Dermis microvascular lymphatic vessel endothelial cell (primary cell): ENCODE measurements around the gene GNPTG. TPM values are rescaled to one million over a fixed set of nuclear protein-coding genes. Genes with fewer than 3 reads are reported as not detected.
"Not testable (repeated sequence)": the region's sequence is repeated elsewhere in the genome, so short reads cannot be mapped to it uniquely, and the experiment has no call there.

ENCODE experiments used
- DNase-seq, 2 donors: peaks; one replicate each; pipeline versions ENCODE4 v3.0.0 to v3.0.0-alpha.2; 2010; ENCODE audit warnings: low read depth in 2 of 2
- total RNA-seq: library from RNA; depleted of rRNA; stranded (reverse); fragments of >200 nt; gene quantifications from 2 replicates; pipeline ENCODE4 v1.2.1, GENCODE V29; 2014

GNPTG gene
- total RNA-seq, 1 donor from 2014 or later: 16.8 TPM

DNA sequence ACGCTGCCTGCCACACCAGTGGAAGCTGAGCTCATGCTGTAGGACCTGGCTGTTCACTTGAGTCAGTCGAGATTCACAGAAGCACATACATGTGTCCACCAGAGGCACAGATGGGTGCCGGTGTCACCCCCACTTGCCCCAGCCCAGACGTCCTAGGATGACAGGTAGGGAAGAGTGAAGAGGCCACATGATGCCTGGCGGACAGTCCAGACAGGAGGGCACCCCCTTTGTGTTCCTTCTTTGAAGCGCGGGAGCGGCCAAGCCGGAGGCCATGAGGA, 33.5 kb upstream of the GNPTG start:
- no peak for DNase-seq

DNA sequence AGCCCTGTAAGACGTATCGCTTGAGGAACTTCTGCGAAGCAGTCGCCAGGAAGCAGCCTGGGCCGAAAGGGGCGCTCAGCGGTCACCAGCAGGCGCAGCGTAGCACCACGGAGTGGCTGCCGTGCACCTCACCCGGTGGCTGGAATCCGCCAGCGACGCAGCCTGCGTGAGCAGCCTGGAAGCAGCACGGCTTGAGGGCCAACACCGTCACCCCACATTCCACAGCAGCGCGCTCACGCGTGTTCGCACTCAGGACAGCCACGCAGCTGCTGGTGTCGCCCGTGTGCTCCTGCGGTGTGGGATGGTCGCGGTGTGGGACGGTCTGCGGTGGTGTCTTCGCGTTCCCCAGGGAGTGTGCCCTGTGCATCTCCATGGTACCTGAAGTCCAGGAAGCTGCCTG, 32.7 kb upstream of the GNPTG start:
- DNase-seq: no peak

DNA sequence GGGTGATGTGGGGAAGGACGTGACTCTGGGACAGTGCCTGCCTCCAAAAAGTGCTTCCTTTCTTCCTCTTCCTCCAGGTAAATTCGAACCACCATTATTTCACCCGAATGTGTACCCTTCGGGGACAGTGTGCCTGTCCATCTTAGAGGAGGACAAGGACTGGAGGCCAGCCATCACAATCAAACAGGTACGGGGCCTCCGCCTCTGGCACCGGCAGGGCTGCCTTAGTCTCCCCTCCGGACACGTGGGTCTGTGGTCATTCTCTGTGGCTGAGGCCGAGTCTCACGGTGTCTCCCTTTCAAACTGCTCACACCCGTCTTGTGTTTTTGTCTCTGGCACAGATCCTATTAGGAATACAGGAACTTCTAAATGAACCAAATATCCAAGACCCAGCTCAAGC, 31.6 kb upstream of the GNPTG start:
- DNase-seq: no peak

DNA sequence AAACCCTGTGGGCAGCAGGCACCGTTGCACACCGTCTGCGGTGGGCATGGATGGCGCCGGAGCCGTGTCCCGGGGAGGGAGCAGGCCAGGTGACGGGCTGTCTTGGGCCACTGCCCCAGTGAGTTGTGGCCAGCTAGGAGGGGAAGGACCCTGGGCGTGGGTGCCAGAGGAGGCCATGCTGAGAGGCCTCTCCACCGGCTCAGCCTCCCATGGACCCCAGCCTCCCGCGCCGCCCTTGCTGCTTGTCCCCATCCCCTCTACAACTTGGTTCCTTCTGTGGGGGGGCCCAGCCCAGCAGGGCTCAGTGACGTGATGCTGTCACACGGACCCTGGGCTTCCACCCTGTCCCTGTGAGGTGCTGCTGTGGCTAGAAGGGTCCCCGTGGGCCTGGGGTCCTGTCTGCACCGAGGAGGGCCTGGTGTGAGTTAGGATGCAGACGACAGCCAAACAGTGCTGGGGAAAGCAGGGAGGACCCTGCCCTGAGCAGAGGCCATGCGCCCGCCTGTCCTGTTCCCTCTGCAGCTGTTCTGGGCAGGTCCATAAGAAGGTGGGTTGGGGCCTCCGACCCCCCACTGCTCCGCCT, 31.0 kb upstream of the GNPTG start:
- no peak for DNase-seq

DNA sequence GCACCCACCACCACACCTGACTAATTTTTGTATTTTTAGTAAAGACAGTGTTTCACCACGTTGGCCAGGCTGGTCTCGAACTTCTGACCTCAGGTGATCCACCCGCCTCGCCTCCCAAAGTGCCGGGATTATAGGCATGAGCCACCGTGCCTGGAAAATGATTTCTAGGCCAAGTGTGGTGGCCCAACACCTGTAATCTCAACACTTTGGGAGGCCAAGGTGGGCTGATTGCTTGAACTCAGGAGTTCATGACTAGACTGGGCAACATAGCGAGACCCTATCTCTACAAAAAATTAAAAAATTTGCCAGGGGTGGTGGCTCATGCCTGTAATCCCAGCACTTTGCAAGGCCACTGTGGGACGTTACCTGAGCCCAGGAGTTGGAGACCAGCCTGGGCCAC, 29.3 kb upstream of the GNPTG start:
- no peak for DNase-seq

DNA sequence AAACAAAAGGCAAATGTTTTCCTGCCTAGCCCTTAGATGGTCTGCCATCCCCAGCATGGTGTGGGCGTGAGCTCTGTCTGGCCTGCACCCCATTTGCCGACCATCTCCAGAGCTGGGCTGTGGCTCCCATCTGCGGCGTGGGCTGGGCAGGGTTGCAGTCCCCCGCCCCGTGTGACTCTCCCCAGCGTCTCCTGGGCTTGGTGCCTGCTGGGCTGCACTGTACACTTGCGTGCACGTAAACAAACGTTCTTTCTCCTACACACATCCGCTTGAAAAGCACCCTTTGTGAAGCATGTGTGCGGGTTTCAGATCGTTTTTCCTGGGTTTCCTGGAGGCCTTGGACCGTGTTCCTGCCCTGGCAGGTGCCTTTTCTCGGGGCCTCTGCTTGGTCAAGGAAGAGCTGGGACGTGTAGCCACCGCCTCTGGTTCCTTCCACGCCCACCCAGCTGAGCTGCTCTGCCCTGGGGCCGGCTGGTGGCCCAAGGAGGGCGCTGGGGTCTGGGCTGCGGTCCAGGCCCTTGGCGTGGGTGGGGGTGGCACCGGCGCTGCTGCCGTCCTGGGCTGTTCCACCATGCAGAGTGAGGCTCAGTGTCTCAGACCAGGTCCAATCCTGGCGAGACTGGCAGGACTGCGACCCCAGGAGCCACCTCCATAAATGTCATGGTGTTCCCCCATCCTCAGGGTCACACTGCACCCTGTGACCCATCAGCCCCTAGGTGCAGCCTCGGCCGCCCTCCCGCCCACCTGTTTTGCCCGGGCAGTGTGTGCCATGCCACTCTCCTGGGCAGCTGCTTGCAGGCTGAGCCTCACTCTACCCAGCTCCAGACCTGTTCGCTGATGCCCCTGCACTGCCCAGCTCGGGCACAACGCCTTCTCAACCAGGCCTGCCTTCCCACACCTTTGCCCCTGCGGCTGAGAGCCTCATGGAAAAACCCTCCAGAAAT, 28.2 kb upstream of the GNPTG start:
- no peak for DNase-seq

DNA sequence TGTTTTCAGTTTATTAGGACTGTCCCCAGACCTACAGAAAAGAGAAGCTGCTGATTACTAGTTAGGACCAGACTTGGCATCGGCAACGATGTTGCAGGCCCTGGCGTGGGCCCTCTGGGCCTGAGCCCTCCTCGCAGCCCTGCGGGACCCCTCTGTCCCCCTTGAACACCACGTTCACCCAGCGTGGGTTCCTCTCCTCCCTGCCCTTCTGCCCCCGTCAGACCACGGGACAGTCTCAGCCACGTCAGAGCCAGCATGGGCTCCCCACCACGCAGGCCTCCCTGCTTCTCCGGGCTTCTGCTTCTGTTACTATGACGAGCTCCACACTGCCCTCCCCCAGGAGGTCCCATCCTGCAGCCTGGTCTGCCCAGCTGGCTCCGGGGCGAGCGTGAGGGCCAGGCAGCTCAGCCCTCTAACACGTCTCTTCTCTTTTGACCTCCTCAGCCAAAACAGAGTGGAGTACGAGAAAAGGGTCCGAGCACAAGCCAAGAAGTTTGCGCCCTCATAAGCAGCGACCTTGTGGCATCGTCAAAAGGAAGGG, 27.4 kb upstream of the GNPTG start:
- DNase-seq: no peak

DNA sequence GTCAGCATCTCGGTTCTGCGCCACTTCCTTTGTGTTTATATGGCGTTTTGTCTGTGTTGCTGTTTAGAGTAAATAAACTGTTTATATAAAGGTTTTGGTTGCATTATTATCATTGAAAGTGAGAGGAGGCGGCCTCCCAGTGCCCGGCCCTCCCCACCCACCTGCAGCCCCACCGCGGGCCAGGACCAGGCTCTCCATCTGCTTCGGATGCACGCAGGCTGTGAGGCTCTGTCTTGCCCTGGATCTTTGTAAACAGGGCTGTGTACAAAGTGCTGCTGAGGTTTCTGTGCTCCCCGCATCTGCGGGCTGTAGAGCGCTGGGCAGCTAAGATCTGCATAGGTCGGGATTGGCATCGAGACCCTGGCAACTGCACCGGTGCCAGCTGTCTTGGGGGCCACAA, 26.5 kb upstream of the GNPTG start:
- DNase-seq: no peak

DNA sequence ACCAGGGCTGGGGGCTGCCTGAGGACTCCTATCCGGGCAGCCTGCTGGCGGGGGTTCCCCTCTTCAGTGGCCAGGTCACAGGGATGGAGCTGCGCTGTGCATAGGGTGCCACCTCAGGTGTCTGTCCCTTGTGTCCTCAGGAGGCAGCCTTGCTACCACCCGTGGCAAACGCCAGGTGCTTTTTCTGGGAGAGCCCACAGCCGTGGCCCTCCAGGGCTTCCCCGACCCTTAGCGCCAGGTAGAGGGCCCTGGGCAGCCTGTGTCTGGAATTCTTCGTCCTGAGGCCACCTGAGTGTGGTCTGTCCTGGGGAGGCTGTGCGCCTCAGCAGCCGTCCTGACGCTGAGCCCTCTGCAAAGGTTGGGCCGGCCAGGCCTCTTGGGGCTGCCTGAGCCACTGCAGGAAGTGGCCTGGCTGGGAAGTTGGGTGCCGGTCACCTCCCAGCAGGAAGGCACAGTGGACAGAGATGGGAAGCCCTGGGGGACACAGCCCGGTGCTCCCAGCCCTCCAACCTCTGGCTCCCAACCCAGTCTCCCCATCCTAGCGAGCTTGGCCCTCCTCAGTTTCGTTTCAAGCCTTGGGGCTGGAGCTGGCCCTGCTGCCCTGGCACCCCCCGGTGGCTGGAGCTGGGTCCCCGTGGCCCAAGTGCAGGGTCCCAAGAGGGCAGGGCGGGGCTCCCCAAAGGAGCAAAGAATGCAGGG, 25.9 kb upstream of the GNPTG start:
- no peak for DNase-seq

DNA sequence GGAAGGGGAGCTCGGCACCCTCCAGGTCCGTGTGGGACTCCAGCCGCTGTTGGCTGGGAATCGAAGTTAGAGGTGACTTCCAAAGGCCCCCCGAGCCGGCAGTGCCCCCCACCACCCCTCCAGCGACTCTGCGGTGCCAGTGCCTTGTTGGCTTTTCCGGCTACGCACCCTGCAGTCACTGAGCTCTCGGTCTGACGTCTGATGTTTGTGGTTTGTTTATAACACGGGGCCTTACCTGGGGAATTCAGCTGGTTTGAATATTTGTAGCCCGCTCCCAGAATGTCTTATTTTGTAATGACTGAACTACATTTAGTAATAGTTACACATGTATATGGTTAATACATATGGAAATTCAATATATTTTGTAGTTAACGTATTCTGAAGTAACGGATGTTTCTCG, 25.3 kb upstream of the GNPTG start:
- DNase-seq: no peak

DNA sequence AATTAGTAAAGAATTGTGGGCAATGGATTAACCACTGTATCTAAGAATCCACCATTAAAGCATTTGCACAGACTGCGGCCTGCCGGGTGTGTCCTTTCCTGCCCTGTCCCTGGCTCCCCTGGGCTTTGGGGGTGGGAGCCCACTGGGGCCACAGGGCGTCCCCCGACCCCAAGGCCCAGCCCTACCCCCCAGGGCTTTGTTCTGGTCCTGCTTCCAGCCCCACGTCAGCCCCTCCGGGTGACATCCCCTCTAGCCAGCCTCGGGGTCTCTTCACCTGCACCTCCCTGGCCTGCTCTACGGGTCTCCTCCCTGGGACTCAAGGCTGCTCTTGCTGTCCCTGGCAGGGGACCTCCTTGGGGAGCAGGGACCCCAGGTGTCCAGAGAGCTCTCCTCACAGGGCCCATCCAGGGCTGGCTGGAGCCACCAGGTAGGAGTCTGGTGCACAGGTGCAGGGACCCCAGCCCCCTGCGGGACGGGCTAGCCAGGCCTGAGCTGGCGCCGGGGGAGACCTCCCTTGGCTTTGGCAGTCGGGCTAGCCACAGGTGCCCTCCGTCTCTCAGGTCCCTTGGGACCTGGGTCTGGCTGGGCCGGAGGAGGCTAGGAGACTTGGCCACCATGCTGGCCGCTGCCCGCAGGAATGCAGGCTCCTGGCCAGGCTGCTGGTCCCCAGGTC, 24.6 kb upstream of the GNPTG start:
- no peak for DNase-seq

DNA sequence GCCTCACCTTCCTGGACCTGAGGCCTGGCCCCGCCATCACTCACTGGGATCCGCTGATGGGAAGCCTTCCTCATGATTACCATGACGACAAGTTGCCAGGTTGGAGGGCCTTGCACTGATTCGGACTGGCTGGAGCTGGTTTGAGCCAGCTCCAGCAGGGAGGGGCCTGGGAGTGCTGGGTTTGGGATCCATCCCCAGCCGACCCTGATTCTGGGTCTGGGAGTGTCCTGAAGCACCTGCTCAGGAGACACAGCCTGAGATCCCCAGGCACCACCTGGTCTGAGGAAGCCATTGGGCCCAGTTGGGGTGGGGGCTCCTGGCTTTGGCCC, 24.1 kb upstream of the GNPTG start:
- no peak for DNase-seq

DNA sequence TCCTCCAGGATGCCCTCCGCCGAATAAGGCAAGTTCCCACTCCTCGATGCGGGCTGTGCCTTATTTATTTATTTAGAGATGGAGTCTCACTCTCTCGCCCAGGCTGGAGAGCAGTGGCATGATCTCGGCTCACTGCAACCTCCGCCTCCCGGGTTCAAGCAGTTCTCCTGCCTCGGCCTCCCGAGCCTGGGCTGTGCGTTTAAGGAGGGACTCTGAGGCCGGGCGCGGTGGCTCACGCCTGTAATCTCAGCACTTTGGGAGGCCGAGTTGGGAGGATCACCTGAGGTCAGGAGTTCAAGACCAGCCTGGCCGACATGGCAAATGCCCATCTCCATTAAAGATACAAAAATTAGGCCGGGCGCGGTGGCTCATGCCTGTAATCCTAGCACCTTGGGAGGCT, 23.6 kb upstream of the GNPTG start:
- not testable (repeated sequence) for DNase-seq

DNA sequence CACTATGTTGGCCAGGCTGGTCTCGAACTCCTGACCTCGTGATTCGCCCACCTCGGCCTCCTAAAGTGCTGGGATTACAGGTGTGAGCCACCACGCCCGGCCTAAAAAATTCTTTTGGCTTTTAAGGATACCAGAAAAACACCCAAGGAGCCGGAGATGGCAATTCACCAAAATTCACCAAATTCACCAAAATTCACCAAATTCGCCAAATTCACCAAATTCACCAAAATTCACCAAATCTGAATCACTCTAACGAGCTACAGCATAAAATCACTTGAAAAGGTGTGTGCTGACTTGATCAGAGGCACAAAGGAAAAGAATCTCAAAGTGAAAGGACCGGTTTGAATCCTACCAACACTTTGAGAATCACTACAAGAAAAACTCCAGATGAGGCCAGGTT, 22.8 kb upstream of the GNPTG start:
- DNase-seq: not testable (repeated sequence)

DNA sequence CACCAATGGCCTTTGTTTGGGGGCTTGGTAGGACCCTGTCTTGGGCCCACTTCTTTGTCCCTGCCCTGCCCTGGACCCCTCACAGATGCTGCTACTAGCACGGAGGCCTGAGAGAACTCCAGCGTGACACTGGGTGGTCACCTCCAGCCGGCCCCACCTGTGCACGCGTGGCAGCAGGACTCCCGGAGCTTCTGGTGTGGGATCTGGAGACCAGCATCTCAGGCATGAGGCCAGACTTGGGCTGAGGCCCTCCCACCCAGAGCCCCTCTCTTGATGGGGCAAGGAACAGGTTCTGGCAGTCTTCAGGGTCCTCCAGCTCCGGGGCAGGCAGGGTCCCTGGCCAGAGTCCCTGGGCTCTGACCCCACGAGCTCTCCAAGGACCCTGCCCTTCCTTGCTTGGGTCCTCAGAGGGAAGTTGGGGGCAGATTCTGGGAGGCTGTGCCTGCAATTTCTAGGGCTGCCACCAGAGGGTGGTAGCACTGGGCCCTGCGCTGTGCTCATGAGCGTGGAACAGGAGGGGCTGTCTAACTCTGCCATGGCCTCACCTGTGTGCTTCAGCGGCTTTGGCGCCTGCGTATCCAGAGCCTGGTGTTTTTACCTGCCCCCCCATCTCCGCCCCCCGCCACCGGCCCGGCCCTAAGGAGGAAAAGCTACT, 21.3 kb upstream of the GNPTG start:
- no peak for DNase-seq

DNA sequence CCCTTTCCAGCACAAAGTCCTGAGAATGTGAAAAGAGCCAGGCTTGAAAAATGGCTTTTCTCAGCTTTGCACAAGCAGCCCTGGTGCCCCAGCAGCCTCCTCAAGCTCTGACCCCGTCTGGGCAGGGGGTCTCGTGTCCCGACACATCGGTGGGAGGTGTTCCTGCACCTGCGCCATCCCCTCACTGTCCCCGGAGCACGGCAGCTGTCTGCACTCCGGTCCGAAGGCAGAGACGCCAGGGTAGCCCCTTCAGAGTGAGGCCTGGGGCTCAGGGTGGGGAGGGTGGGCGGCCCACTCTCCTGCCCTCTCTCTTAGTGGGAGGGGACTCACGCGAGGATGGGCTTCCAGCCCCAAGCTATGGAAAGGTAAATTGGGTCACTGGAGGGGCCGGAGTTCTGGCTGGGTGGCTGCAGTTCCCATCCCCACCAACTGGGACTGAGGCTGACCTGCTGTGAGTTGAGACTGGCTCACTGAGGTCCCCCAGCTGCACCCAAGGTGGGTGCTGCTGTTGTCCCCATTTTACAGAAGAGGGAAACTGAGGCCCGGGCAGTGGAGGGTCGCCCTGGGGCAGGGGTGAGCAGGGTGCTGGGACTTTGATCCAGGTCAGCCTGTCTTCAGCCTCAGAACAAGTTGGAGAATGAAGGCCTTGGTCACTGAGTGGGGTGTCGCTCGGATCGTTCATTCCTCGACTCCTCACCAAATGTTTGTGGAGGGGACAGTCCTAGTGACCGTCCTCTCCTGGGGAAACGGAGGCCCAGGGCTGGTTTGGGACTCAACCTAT, 20.6 kb upstream of the GNPTG start:
- no peak for DNase-seq

DNA sequence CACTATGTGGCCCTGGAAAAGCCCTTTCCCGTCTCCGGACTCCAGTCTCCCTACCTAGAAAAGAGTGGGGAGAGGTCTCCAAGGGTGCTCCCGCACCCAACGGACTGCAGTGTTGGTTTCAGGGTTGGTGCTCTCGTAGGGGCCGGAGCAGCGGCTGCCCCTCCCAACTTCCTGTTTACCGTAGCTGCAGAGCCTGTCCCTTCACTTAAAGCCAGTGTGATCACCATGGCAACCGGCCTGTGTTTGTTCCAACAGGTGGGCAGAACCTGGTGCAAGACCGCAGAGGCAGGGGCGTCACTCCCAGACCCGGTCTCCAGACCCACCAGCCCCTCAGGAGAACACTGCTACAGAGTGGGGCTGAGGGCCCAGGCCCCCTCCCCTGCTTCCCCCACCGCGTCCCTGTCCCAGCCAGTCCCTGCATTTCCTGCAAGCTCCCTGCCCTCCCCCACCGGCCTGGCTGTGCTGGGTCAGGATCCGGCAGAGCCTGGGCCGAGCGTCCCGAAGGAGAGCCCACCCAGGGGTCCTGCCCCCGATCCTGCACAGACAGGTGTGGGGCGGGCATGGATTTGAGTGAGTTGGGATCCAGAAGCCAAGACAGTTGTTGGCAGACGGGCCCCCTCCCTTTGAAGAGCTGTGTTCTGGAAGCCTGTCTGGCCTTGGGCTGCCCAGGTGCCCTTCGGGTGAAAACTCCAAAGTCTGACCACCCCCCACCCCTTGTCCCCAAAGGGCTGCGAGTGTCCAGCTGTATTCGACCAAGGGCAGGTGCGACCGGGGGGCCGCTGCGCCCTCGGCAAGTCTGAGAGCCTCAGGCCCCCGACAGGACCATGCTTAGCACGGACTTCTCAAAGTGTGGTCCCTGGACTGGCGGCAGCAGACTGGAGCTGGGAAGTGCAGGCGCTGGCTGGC, 19.8 kb upstream of the GNPTG start:
- peak; percentile 77 to 87 for DNase-seq

DNA sequence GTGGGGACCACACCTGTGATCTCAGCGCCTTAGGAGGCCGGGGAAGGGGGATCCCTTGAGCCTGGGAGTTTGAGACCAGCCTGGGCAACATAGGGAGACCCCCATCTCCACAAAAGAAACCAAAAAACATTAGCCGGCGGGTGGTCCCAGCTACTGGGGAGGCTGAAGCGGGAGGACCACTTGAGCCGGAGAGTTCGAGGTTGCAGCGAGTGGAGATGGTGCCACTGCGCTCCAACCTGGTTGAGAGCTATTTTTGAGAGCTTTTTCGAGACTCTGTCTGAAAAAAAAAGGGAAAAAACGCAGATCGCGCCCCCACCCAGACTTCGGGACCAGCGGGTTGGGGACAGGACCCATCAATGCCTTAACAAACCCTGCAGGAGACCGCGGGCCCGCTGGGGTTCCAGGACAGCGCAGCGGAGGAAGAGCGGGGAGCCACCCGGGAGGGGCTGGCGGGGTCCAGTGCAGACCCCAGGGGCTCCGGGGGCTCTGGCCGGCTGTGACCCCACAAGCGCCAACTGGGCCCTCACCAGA, 19.0 kb upstream of the GNPTG start:
- DNase-seq: no peak

DNA sequence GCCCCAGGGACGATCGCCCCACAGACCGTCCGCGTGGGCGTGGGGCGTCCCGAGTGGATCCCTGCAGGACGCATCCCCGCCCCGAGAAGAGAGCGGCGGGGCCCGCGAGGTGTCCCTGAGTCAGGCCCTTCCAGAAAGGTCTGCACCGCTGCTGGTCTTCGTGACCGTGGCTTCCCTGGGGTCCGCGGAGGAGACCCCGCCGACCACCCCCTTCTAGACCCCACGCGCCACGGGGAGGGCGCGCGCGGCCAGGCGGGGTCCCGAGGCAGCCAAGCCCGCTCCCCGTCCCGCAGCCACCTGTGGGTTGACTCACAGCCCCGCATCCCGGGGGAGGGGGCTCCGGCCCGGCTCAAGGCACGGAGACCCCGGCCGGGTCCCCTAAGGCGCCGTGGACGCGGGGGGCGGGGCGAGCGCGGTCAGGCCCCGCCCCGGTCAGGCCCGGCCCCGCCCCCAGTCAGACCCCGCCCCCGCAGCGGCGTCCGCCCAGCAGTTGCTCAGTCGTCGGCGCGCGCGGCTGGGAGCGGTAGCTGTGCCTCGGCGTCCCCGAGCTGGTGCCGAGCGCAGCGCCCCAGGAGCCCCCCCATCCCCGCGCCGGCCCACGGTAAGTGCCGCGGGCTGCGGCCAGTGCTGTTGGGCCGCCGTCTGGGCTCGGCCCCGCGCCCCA, 18.4 kb upstream of the GNPTG start, which contains the start of gene BAIAP3:
Gene BAIAP3, plus strand, starts transcription at position 497 of the 664 bp plus-strand sequence. CDS start 4,905 bp downstream, outside the sequence.
- peak in 1 of 2 donors; percentile 45 for DNase-seq
